HG03025 (cell line): ENCODE measurements around the gene MYO16.
"Not testable (repeated sequence)": the region's sequence is repeated elsewhere in the genome, so short reads cannot be mapped to it uniquely, and the experiment has no call there.

ENCODE experiments used
- ATAC-seq: cut with Tn5 transposase; IDR thresholded peaks from one replicate; pipeline ENCODE4 v1.9.1; 2021; ENCODE audit warnings: mild to moderate bottlenecking, moderate library complexity; ENCODE audit not compliant: unreplicated experiment, low FRiP score

MYO16 gene

DNA sequence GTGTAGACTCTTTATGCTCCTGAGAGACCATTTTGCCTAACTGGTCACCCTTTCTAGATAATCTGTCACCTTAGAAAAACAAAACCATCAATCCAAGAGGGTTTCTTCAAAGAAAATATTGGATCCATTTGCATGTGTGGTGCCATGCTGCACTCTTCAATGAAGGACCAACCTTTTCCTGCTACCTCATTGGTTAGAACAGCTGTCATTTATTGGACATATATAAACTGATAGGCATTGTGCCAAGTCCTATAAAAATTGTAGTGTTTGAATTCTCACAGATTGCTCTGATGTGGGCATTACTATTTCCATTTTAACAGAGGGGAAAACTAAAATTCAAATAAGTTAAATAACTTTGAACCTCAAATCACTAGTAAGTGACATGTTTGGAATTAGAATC is 333.2 kb downstream of the MYO16 start:
- ATAC-seq: no peak

DNA sequence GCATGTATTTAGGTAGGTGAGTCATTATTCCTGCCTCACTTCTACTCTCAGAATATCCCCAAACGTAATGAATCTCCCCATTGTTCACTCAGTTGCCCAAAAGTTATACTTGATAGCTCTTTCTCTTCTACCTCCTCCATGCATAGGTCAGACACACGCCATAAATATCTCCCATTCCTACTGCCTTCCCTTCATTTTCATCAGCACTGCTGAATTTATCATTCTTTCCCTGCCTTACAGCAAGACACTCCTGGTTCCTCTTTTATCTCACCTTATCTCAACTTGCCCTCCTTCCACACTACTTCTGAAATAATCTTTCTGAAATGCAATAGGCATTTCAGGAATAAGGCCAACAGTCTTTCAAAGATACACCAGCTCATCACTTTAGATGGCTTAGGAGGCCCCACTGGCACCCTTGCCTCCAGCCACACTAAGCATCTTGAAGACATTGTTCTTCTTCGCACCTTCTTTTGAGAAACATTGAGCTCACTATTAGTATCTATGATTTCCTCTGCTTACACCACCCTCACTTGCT is 333.9 kb downstream of the MYO16 start:
- no peak for ATAC-seq

DNA sequence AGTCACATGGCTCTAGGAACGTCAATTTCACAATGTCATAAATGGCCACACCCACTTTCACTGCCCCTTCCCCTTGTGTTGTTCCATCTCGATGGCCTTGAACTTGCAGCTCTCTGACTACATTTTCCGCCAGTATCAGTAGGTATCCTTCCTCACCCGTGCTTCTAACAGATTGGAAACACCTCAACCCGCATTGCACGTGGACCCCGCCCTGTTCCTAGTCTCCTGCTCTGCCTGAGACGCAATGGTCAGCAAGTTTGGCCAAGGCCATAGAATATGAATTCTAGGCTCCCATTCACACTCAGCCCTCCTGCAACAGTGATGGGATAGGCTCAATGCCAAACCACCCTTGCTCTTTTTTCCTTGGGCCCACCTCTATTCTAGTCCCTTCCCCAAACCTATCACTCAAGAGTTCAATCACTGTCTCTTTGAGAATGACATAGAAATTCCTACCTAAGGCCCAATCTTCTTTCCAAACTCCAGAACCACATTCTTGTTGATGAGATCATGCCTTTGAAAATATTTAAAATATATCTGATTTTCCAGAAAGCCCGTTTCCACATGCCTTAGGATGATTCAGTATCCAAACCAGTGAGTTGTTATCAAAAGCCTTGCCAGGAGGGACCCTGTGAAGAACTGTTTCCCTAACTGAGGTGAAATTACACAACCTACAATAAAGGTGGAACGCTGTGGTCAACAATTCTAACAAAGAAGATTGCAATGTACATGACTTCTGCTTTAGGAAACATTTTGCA is 334.6 kb downstream of the MYO16 start:
- ATAC-seq: no peak

DNA sequence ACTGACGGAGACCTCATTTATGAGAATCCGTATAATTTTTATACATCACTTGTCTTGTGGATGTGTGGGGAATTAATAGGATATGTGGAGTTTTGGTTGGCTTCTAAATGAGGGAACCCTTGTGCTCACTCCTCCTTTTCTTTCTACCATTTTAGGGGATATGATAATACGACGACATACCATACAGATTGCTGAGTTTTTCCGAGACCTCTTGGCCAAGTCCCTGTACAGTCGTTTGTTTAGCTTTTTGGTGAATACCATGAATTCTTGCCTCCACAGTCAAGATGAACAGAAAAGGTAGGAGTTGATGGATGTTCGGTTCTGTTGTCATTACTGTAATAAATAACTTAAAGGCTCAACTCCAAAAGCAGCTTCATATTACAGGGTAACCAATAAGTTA is 335.2 kb downstream of the MYO16 start:
- no peak for ATAC-seq

DNA sequence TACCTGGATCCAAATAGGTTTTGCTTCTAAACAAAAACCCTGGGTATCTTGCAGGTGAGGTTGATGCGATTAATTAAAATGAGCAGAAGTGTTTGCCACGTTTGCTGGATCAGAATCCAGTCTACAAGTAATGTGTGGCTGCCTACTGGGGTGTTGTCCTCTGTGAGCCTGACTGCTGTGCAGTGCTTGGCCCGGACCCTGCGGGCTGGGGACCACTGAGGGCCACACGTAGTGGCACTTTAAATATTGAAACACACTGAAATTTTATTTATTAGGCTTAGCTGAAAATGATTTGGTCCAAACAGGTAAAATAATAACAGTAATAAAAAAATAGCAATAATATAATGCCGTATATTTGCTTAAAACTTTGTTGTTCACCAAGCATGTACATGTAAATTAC is 338.0 kb downstream of the MYO16 start:
- ATAC-seq: no peak

DNA sequence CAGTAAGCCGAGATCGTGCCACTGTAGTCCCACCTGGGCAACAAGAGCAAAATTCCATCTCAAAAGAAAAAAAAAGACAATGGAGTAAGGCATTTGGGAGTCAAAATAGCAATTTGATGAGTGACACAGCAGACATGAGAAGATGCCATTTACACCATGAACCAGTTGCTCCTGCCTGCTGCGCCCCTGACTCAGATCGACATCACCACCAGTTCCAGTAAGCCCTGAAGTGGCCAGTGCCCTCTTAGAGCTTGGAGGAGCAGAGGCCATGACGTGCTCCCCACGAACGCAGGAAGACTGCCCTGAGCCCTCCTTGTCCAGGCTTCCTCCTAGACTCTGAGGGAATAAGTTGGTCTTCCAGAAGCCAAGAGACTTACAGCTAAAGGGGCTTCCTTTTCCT is 339.2 kb downstream of the MYO16 start:
- ATAC-seq: no peak

DNA sequence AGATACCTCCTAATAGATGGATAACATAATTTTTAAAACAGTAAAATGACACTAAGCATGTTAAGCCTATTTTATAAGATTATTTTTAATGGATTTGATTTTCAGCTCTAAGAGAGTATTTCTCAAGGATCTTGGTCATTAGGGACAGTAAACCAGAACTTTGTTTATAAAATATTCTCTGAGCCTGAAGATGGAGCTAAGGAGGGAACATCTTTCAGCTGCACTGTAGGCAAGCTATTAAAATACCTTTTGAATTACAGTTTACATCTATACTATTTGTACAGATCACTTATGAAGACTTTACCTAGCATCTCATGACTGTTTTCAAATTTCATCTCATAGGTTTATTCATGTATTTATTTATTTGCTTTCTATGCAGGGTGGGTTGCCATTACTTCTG is 345.3 kb downstream of the MYO16 start:
- no peak for ATAC-seq

DNA sequence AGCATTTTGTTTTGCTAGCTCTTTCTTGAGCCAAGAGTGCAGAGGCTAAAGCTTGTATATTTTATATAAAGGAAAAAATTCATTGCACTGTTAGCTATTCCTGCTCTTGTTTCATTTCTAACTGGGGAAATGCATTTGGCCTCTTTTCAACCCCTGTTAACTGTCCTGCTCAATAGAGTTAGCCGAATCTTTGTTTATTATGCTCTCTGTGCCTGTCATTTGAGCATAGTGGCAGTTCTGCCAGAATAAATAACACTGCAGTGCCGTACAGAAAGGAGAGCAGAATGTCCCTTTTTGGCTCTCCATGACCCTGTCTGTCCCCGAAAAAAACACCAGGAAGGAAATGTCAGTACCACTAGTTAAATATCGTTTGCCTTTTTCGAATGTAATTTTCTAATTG is 350.8 kb downstream of the MYO16 start:
- no peak for ATAC-seq

DNA sequence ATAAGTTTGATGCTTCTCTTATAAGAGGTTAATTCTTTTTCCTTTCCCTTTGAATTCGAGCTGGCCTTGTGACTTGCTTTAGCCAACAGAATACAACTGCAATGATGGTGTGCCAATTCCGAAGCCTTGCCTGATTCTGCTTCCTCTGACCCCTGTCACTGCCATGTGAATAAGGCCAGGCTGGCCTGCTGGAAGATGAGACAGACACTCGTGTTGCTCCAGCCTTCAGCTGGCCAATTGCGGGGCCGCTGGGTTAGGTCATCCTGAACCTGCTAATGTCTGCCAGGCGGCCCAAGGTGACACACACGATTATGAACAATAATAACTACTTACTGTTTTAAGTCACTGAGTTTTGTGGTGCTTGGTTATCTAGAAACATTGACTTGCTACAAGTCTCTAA is 352.0 kb downstream of the MYO16 start:
- no peak for ATAC-seq

DNA sequence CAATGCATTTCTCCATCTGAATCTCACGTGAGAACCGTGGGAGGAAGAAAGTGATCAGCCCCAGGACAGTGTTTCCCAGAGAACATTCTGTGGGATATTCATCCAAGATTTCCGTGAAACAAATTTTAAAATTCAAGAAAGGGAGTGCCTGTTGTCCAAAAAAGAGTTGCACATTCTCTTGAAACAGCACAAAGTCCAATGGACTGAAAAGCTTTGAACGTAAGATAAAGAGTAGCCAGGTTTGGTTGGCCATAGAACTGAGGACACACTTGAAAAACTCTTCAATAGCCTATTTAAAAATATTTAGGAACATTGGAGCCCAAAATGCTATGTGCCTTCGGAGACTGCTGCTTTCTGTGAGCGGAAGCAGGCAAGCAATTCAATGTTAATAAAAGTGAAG is 353.9 kb downstream of the MYO16 start:
- no peak for ATAC-seq

DNA sequence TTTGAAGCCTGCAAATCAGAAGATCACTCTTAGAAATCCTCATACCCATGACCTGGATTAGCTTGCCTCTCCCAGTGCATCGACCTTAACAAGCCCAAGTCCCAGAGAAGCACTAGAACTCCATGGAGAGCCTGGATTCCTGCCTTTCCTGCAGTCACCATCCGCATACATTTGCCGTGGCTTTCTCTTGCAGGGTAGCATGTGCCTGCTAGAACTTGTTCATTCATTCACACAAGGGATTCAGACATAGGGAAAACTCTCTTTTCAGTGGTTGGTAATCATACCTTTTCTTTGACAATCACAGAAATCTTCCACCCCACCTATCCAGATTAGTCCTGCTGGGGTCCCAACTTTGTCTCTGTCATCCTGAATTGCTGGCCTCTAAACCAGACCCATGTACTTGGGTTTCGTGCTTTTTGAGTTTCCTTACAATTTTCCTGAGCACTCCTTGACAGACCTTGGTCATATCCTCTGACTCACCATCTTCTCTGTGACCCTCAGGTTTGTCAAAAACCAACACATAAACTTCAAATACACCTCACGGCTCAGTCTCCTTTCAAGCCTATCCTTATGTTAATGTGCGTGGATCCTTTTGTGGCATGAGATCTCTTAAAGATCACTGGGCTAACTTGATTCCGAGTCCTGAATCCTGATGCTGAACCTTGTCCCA is 355.0 kb downstream of the MYO16 start:
- ATAC-seq: no peak

DNA sequence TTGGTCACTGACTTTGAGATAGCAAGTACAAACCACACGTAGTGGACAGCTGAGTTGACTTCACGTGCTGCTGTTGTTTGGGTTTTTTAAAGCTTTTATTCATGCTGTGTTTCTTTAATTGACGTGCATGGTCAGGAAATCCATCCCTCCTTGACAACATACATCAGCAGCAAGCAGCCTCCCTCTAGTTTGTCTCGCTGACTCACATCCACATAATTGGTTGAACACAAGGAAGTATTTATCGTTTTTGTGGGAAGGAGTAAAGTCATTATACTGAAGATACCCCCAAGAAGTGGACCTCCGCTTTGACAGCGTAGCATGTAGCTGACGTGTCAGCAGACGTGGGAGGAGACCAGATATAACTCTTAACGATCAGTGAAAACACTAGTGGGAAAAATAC is 355.8 kb downstream of the MYO16 start:
- no peak for ATAC-seq

DNA sequence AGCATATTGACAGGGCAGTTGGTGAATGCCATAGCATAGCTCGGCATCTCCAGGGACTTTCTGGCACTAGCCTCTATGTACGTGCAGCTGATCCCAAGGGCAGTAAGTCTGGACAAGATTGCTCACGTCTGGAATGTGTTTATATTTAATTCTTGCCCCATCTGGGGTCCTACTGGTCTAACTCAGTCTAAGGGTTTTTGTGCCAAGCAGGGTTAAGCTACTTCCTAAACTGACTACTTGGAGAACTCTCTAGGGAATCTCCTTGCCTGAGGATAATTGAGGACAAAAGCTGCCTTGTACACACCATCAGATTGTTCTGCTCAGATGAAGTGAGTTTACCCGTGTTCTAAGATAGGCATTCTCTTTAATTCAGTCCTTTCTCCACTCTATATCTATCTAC is 358.1 kb downstream of the MYO16 start:
- no peak for ATAC-seq

DNA sequence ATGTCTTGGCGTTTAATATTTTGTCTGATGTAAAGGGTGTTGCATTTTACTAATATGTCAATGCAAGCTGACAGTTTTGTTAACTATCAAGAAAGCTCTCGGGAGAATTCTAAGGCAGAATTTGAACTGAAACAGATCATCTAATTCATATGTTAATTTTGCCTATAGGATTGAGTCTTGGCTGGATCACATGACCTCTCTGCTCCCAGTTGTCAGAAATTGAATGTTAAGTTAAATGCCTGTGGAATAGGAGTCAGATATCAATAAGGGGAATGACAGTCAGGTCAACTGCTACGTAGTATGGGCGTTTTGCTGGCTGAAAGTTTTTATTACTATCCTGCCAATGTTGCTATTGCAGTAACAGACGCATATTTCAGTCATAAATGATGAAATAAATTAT is 358.5 kb downstream of the MYO16 start:
- ATAC-seq: no peak

DNA sequence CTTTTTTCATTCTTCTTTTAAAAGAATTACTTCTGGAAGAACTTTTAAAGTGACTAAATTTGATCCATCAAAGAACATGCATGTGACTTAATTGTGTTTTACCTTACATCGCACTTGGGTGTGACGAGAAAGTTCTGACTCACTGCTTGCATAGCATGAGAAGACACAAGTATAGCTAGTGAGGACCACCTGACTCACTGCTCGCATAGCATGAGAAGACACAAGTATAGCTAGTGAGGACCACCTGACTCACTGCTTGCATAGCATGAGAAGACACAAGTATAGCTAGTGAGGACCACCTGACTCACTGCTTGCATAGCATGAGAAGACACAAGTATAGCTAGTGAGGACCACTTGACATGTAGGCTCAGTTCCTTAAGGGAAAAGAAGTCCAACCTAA is 362.0 kb downstream of the MYO16 start:
- ATAC-seq: not testable (repeated sequence)

DNA sequence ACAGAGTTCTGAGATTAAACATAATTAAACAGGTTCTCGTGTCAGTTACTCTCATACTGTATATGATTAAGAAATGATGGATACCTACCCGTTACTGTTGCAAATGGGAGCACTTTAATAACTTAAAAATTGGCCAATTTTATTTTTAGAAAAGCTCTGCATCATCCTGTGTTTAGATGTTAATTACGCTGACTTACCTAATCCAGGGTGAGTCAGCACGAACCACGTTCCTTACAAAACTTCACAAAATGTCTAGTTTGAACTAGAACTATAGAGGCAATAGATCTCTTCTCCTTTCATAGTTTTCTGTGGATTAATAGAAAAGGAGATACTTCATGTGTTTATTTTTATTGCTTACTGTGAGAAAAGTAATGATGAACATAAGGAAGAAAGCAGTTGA is 363.9 kb downstream of the MYO16 start:
- ATAC-seq: no peak

DNA sequence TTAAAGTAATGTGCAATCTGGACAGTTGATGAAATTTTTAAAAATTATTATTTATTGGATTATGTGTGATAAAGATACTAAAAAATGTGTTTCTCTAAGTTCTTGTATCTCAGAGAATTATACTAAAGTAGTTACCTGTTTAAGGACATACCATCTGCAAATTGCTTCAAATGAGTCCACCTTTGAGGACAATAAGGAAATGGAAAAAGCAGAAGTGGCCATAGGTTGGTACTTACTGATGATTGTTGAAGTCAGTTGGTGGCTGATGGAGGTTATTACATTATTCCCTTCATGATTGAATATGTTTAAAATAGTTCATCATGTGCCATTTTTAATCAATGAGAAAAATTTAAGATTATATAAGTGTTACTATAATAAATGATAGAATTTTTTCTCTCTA is 367.0 kb downstream of the MYO16 start:
- no peak for ATAC-seq

DNA sequence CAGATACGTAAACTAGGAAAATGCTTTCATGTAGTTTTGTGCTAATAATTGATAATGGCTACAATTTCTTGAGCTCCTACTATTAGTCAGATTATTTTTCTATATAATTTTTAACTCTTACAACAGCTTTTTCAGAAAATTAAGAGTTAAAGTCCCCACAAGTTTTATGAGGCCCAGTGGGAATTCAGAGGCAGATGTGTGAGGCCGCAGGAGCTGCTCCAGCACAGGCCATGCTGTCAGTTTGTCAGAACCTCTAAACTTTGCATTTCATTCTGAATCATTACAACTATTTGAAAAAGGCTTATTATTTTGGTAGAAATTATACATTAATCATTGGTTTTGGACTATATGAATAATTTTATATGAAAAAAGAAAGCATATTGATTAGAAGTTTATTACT is 370.8 kb downstream of the MYO16 start:
- no peak for ATAC-seq

DNA sequence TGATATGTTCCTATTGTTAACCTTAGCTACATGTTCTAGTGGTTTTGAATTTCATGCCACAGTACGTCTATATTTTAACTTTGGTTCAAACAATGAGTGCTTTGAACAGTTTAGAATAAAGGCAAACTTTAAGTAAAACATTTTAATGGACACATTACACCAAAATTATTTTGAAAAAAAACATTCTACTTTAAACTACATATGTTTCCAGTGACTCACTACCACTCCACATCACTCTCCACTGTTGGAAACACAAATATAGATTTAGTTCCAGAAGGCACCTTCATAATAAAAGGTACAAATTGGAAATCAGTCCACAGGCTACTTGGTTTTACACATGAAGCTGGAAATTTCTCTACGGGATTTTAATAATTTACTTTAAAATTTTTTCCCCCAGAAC is 373.5 kb downstream of the MYO16 start:
- no peak for ATAC-seq

DNA sequence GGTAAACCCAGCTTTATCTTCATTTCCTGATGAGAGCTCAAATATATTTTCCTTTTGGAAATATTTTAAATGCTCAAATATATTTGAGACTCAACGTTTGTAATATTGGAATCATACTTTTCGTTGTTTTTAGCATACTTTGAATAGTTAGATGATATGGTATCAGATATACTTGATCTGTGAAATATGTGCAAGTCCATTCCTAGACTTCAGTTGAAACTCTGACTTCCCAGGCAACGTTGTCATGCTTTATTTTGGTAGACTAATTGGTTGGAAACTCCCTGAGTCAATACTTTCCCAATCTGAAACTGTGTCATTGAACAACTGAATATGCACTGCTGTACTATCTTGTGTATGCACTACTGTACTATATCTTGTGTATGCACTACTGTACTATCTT is 378.5 kb downstream of the MYO16 start:
- no peak for ATAC-seq

DNA sequence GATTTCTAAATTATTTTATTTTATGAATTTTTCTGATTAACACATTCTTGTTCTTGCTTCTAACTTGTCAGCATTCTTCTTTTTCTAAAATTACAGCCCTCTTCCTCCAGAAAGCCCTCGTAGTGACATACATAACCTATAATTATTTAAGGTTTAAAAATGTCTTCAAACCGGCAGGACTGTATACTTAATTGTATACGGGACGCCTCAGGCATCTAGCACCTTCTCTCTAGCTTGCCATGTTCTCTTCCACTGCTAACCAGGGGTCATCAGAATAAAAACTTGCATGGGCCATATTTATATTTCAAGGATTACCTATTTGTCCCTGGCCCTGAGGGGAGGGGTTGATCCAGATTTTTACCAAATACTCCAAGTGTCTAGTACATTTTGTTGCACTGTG is 380.3 kb downstream of the MYO16 start:
- ATAC-seq: no peak

DNA sequence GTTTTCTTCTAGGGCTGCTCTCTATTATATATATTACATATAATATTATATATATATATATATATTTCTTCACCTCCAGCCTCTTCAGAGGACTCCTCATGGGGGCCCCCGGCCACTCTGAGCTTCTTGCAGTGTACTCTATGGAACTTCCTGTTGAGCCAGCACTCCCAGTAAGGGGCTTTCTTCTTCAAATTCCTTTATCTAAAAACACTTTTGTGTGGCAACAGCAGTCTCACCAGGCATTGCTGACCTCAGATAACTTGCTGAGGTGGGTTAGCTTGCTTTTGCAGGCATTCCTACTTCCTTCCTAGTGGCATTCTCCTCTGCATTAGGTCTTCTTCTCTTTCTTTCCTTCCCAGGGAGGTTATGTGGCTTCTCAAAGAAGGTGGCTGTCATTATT is 381.5 kb downstream of the MYO16 start:
- ATAC-seq: no peak
